CD14-positive monocyte (primary cell): Measurements from ENCODE around the gene BANK1. TPM values are rescaled to one million over a fixed set of nuclear protein-coding genes. Genes with fewer than 3 reads are reported as not detected.

Source experiments
- DNase-seq, 3 donors: peaks; one replicate each; pipeline ENCODE4 v3.0.0-alpha.2; 2011 to 2022
- H2AFZ ChIP-seq: 2 replicates; pipeline ENCODE4 v1.6.0; 2012; ENCODE audit warnings: mild to moderate bottlenecking, low read depth, low read length, inconsistent platforms; ENCODE audit not compliant: insufficient read depth, poor library complexity, severe bottlenecking
- H3K27ac ChIP-seq, 2 donors: 1 replicate in 1 of 2; 2 replicates in 1 of 2; pipeline ENCODE4 v1.5.1; 2012 to 2013; ENCODE audit warnings: low read length in 2 of 2, control low read depth in 1 of 2, inconsistent platforms in 1 of 2, low read depth in 1 of 2, mild to moderate bottlenecking in 1 of 2
- H3K27me3 ChIP-seq, 2 donors: one replicate each; pipeline versions ENCODE4 v1.6.0 to v1.6.1; 2011 to 2013; ENCODE audit warnings: low read length in 2 of 2; ENCODE audit not compliant: control insufficient read depth in 2 of 2, insufficient read depth in 2 of 2
- H3K36me3 ChIP-seq, 2 donors: replicated peaks in 1 of 2; 1 replicate in 1 of 2; 2 replicates in 1 of 2; pipeline versions ENCODE4 v1.5.1 to v1.6.1; 2012 to 2013; ENCODE audit warnings: low read length in 2 of 2, control low read depth in 1 of 2, inconsistent platforms in 1 of 2, mild to moderate bottlenecking in 1 of 2; ENCODE audit not compliant: insufficient read depth in 2 of 2, control insufficient read depth in 1 of 2
- H3K4me1 ChIP-seq, 2 donors: 1 replicate in 1 of 2; 2 replicates in 1 of 2; pipeline versions ENCODE4 v1.5.1 to v1.6.1; 2012 to 2013; ENCODE audit warnings: low read length in 2 of 2, control low read depth in 1 of 2, inconsistent platforms in 1 of 2, mild to moderate bottlenecking in 1 of 2, moderate library complexity in 1 of 2; ENCODE audit not compliant: insufficient read depth in 2 of 2, control insufficient read depth in 1 of 2
- H3K4me2 ChIP-seq: replicated peaks from 2 replicates; pipeline ENCODE3; 2012; ENCODE audit warnings: low read length, moderate library complexity, mild to moderate bottlenecking; ENCODE audit not compliant: poor library complexity, severe bottlenecking; ENCODE audit errors: extremely low read depth
- H3K4me3 ChIP-seq, 3 experiments: fragments of 200-600 bp in 1 of 3; sonication (generic) in 1 of 3; replicated peaks in 1 of 3; 1 replicate in 2 of 3; 2 replicates in 1 of 3; pipeline ENCODE4 v1.5.1; 2011 to 2013; ENCODE audit warnings: low read length in 3 of 3, mild to moderate bottlenecking in 3 of 3, control low read depth in 2 of 3, low read depth in 2 of 3, inconsistent platforms in 1 of 3, moderate library complexity in 1 of 3
- H3K79me2 ChIP-seq: 2 replicates; pipeline ENCODE4 v1.6.0; 2012; ENCODE audit warnings: mild to moderate bottlenecking, control low read depth, inconsistent platforms, low read length, moderate library complexity; ENCODE audit not compliant: insufficient read depth
- H3K9ac ChIP-seq: 2 replicates; pipeline ENCODE4 v1.6.0; 2017; ENCODE audit warnings: low read length, mild to moderate bottlenecking; ENCODE audit not compliant: insufficient read depth, poor library complexity, severe bottlenecking
- H3K9me3 ChIP-seq, 2 donors: replicated peaks in 1 of 2; 1 replicate in 1 of 2; 2 replicates in 1 of 2; pipeline versions ENCODE4 v1.5.1 to v1.6.1; 2012 to 2013; ENCODE audit warnings: low read length in 2 of 2, control low read depth in 1 of 2; ENCODE audit not compliant: control insufficient read depth in 1 of 2, insufficient read depth in 1 of 2
- H4K20me1 ChIP-seq: 2 replicates; pipeline ENCODE4 v1.6.0; 2012; ENCODE audit warnings: mild to moderate bottlenecking, low read length, control low read depth, moderate library complexity; ENCODE audit not compliant: insufficient read depth
- H3K27ac Mint-ChIP-seq, 7 donors: one replicate each; pipeline ENCODE4 v1.8.0; 2020; ENCODE audit warnings: mild to moderate bottlenecking in 7 of 7, mixed read lengths in 7 of 7, moderate library complexity in 6 of 7, inconsistent platforms in 2 of 7
- H3K27me3 Mint-ChIP-seq, 3 donors: one replicate each; pipeline ENCODE4 v1.8.0; 2021 to 2022; ENCODE audit warnings: low read depth in 3 of 3, mild to moderate bottlenecking in 3 of 3, mixed read lengths in 3 of 3, moderate library complexity in 3 of 3, inconsistent platforms in 1 of 3
- H3K36me3 Mint-ChIP-seq, 2 donors: one replicate each; pipeline ENCODE4 v1.8.0; 2020; ENCODE audit warnings: mixed read lengths in 2 of 2, inconsistent platforms in 1 of 2, mild to moderate bottlenecking in 1 of 2
- H3K4me1 Mint-ChIP-seq: one replicate; pipeline ENCODE4 v1.8.0; 2020; ENCODE audit warnings: mild to moderate bottlenecking, mixed read lengths
- H3K4me3 Mint-ChIP-seq, 2 donors: one replicate each; pipeline ENCODE4 v1.8.0; 2020; ENCODE audit warnings: mild to moderate bottlenecking in 2 of 2, mixed read lengths in 2 of 2, moderate library complexity in 1 of 2
- H3K9me3 Mint-ChIP-seq, 7 donors: one replicate each; pipeline ENCODE4 v1.8.0; 2020 to 2022; ENCODE audit warnings: mixed read lengths in 7 of 7, mild to moderate bottlenecking in 6 of 7, moderate library complexity in 6 of 7, inconsistent platforms in 2 of 7
- CTCF ChIP-seq: fragments of 200-600 bp; IDR thresholded peaks from one replicate; pipeline ENCODE4 v1.8.0; 2022; ENCODE audit warnings: antibody characterized with exemption, mild to moderate bottlenecking
- WGBS: methylation state at CpG from one replicate; pipeline ENCODE4 v1.1.5; 2013; ENCODE audit warnings: missing lambda C conversion rate; ENCODE audit not compliant: insufficient coverage; 5-methylcytosine and 5-hydroxymethylcytosine counted together
- intact Hi-C, 2 donors: fragments of 100-400 bp; cut with micrococcal nuclease; formaldehyde crosslinking; loops; one replicate each; pipeline versions ENCODE4 v1.15.0 to v1.15.1; 2023
- polyA plus RNA-seq, 3 donors: library from polyadenylated mRNA; depleted of rRNA in 1 of 3; unstranded in 2 of 3; stranded (reverse) in 1 of 3; fragments of 300-500 nt in 2 of 3; fragments of >200 nt in 1 of 3; fragmentation: Illumina TruSeq in 2 of 3; gene quantifications; 1 replicate in 2 of 3; 2 replicates in 1 of 3; pipeline ENCODE4 v1.2.3, GENCODE V29; 2012 to 2021

BANK1 gene
- polyA plus RNA-seq, 3 donors, result 2.6 to 5.2 (median 2.9) TPM

- no peak overlapping the region for H3K27ac ChIP-seq
- Mint-ChIP-seq H3K27me3 (peaks cover 0 to 1% (median 0%) of the 10 kb centered on the region in 3 donors), H3K36me3 (no peaks in the 10 kb centered on the region), H3K4me1 (no peaks in the 10 kb centered on the region), H3K4me3 (no peak overlapping the region), H3K27ac (no peak overlapping the region), H3K9me3 (peaks cover 0 to 11% (median 4%) of the 10 kb centered on the region in 7 donors)
- H3K79me2 ChIP-seq, result no peaks in the 10 kb centered on the region
- H3K27me3 ChIP-seq, result no peaks in the 10 kb centered on the region
- WGBS, result no CpG with 5 or more reads among the region's 5 CpGs
- no peak overlapping the region for H3K4me2 ChIP-seq
- H3K9me3 ChIP-seq, result peaks cover 3 to 5% of the 10 kb centered on the region in 2 donors
- no peak for TF ChIP-seq CTCF
- no peak for DNase-seq
- no peak overlapping the region for H2AFZ ChIP-seq
- no peaks in the 10 kb centered on the region for H3K4me1 ChIP-seq
- no peaks in the 10 kb centered on the region for H4K20me1 ChIP-seq
- no peaks in the 10 kb centered on the region for H3K36me3 ChIP-seq
- H3K4me3 ChIP-seq, result no peak overlapping the region
- intact Hi-C loops, result no loop called here
- no peak overlapping the region for H3K9ac ChIP-seq
Measured at GRCh38 chr4:102089850-102090621, 299.5 kb downstream of the BANK1 start.

- intact Hi-C loops, result no loop called here
- Histone ChIP-seq H3K9ac (no peak overlapping the region), H3K4me3 (no peak overlapping the region), H3K27me3 (no peaks in the 10 kb centered on the region), H3K27ac (no peak overlapping the region), H3K79me2 (no peaks in the 10 kb centered on the region), H3K4me1 (no peaks in the 10 kb centered on the region), H3K9me3 (peaks cover 3 to 5% of the 10 kb centered on the region in 2 donors), H4K20me1 (no peaks in the 10 kb centered on the region), H2AFZ (no peak overlapping the region), H3K36me3 (no peaks in the 10 kb centered on the region), H3K4me2 (no peak overlapping the region)
- DNase-seq, result no peak
- H3K4me3 Mint-ChIP-seq, result no peak overlapping the region
- peaks cover 0 to 12% (median 3%) of the 10 kb centered on the region in 7 donors for H3K9me3 Mint-ChIP-seq
- H3K27ac Mint-ChIP-seq, result peak overlapping the region in 1 of 7 donors; percentile 5
- TF ChIP-seq CTCF, result no peak
- no peaks in the 10 kb centered on the region for H3K4me1 Mint-ChIP-seq
- H3K27me3 Mint-ChIP-seq, result peaks cover 0 to 1% (median 0%) of the 10 kb centered on the region in 3 donors
- H3K36me3 Mint-ChIP-seq, result no peaks in the 10 kb centered on the region
- 100% methylated on average over 2 of the region's 3 CpGs for WGBS
Measured at GRCh38 chr4:102091656-102092055, 301.1 kb downstream of the BANK1 start.
